LNCAP (cell line): ENCODE results near the gene GABRG3.

ENCODE experiments used
- TF ChIP-seq, protein P1 (sequence below): fragments of 450-650 bp; IDR thresholded peaks from 2 replicates; pipeline ENCODE4 v1.5.1; 2017; ENCODE audit warnings: mild to moderate bottlenecking

Gene GABRG3

GRCh38 chr15:27583651-27584050, 612.7 kb downstream of the GABRG3 start:
- TF ChIP-seq, protein P1, sequence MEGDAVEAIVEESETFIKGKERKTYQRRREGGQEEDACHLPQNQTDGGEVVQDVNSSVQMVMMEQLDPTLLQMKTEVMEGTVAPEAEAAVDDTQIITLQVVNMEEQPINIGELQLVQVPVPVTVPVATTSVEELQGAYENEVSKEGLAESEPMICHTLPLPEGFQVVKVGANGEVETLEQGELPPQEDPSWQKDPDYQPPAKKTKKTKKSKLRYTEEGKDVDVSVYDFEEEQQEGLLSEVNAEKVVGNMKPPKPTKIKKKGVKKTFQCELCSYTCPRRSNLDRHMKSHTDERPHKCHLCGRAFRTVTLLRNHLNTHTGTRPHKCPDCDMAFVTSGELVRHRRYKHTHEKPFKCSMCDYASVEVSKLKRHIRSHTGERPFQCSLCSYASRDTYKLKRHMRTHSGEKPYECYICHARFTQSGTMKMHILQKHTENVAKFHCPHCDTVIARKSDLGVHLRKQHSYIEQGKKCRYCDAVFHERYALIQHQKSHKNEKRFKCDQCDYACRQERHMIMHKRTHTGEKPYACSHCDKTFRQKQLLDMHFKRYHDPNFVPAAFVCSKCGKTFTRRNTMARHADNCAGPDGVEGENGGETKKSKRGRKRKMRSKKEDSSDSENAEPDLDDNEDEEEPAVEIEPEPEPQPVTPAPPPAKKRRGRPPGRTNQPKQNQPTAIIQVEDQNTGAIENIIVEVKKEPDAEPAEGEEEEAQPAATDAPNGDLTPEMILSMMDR: no peak

DNA sequence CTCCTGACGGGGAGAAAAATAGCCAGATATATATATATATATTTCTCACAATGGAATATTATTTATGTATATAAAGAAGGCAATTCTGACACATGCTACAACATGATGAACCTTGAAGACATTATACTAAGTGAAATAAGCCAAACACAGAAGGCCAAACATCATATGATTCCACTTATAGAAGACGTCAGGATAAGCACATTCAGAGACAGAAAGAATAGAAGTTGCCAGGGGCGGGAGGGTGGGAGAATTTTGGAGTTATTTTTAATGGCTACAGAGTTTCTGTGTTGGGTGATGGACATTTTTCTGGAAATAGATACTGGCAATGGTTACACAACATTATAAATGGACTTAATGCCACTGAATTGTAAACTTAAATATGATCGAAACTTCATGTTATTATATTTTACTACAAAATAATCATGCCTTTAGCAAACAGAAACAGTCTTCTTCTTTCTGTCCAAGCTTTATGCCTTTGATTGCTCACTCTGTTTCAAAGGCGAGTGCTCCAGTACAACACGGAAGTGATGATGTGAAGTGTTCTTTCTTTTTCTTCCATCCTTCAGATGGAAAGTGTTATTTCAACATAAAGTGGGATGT, 614.2 kb downstream of the GABRG3 start:
- TF ChIP-seq, protein P1: no peak

- TF ChIP-seq, protein P1: no peak
Observed at GRCh38 chr15:27587810-27588209, 616.8 kb downstream of the GABRG3 start.

DNA sequence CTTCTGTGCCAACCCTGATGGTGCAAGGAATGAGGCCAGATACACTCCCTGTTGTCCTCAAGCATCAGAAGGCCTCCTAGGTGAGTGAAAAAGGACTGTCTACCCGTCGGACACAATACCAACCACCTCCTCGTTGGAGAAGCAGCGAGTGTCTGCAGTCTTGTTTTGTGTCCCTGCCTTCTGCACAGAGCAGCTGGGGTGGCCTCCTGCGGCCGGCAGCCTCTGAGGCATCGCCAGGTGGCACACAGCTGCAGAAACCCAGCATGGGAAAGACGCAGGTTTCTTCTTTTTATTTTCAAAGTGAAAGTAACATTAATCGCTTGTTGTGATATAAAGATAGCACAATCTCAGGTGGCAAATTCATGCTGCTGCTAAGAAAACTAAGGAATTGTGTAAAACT, 618.3 kb downstream of the GABRG3 start:
- TF ChIP-seq, protein P1: no peak

DNA sequence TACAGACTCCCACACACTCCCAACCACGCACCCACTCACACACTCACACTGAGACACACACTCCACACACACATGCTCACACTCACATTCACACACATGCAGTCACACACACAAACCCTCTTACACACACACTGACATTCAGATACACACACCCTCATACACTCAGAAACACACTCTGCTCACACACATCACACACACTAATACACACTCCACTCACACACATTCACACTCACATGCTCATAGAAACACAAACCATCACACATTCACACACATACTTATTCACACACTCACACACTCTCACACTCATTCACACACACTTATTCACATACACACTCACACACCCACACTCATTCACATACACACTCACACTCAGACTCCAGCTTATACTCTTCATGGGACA, 618.8 kb downstream of the GABRG3 start:
- TF ChIP-seq, protein P1: no peak
